22Rv1 (cell line): Measurements from ENCODE around the gene CLMP.
"Not testable (repeated sequence)": the region's sequence is repeated elsewhere in the genome, so short reads cannot be mapped to it uniquely, and the experiment has no call there.

Source experiments
- ZFX ChIP-seq: fragments of 450-650 bp; IDR thresholded peaks from 2 replicates; pipeline ENCODE4 v1.6.1; 2017; ENCODE audit warnings: antibody characterized with exemption, borderline replicate concordance
- TF ChIP-seq, protein P1 (sequence below): fragments of 450-650 bp; IDR thresholded peaks from 2 replicates; pipeline ENCODE4 v1.5.1; 2017; ENCODE audit warnings: mild to moderate bottlenecking

- TF ChIP-seq, protein P1, sequence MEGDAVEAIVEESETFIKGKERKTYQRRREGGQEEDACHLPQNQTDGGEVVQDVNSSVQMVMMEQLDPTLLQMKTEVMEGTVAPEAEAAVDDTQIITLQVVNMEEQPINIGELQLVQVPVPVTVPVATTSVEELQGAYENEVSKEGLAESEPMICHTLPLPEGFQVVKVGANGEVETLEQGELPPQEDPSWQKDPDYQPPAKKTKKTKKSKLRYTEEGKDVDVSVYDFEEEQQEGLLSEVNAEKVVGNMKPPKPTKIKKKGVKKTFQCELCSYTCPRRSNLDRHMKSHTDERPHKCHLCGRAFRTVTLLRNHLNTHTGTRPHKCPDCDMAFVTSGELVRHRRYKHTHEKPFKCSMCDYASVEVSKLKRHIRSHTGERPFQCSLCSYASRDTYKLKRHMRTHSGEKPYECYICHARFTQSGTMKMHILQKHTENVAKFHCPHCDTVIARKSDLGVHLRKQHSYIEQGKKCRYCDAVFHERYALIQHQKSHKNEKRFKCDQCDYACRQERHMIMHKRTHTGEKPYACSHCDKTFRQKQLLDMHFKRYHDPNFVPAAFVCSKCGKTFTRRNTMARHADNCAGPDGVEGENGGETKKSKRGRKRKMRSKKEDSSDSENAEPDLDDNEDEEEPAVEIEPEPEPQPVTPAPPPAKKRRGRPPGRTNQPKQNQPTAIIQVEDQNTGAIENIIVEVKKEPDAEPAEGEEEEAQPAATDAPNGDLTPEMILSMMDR: not testable (repeated sequence)
- not testable (repeated sequence) for TF ChIP-seq ZFX
Measured at GRCh38 chr11:123206055-123206454, 11.0 kb upstream of the CLMP start.
